Bronchial epithelial cell (primary cell): ENCODE measurements around the gene GALNT18. TPM values are rescaled to one million over a fixed set of nuclear protein-coding genes. Genes with fewer than 3 reads are reported as not detected.

Source experiments
- DNase-seq: peaks from one replicate; pipeline ENCODE4 v3.0.0-alpha.2; 2010; ENCODE audit warnings: low read depth
- FAIRE-seq: peaks from 2 replicates; lab custom pipeline; 2011; peaks lifted over from hg19 to GRCh38; lab: Jason Lieb, UNC
- H3K27me3 ChIP-seq: 2 replicates; pipeline ENCODE4 v1.5.1; 2011; ENCODE audit warnings: low read length; ENCODE audit not compliant: control insufficient read depth, insufficient read depth
- H3K36me3 ChIP-seq: 2 replicates; pipeline ENCODE4 v1.5.1; 2011; ENCODE audit warnings: low read length; ENCODE audit not compliant: control insufficient read depth, insufficient read depth
- H3K4me3 ChIP-seq: 2 replicates; pipeline ENCODE4 v1.5.1; 2011; ENCODE audit warnings: mild to moderate bottlenecking, low read depth, low read length, control low read depth
- CTCF ChIP-seq: IDR thresholded peaks from 2 replicates; pipeline ENCODE4 v1.5.1; 2011; ENCODE audit warnings: mild to moderate bottlenecking, moderate library complexity, low read length, control low read depth, inconsistent platforms; ENCODE audit not compliant: insufficient read depth, severe bottlenecking
- total RNA-seq: library from RNA; depleted of rRNA; stranded (reverse); fragments of >200 nt; gene quantifications from 2 replicates; pipeline ENCODE4 v1.2.1, GENCODE V29; 2014

The GALNT18 gene
- total RNA-seq, 1 donor from 2014 or later = 26.1 TPM

GRCh38 chr11:11667056-11667455 lies 45.3 kb upstream of the GALNT18 start:
- Histone ChIP-seq H3K27me3 (peaks cover 4% of the 10 kb centered on the region), H3K4me3 (no peak overlapping the region), H3K36me3 (no peaks in the 10 kb centered on the region)
- FAIRE-seq (no peak), DNase-seq (no peak)
- TF ChIP-seq CTCF = no peak

GRCh38 chr11:11665407-11665806 lies 43.6 kb upstream of the GALNT18 start:
- TF ChIP-seq CTCF = no peak
- FAIRE-seq (no peak), DNase-seq (no peak)
- Histone ChIP-seq H3K36me3 (no peaks in the 10 kb centered on the region), H3K4me3 (no peak overlapping the region), H3K27me3 (peaks cover 4% of the 10 kb centered on the region)

GRCh38 chr11:11663907-11664306 lies 42.1 kb upstream of the GALNT18 start:
- Histone ChIP-seq H3K4me3 (no peak overlapping the region), H3K27me3 (peaks cover 4% of the 10 kb centered on the region), H3K36me3 (no peaks in the 10 kb centered on the region)
- DNase-seq = no peak
- no peak for TF ChIP-seq CTCF
- FAIRE-seq = no peak

GRCh38 chr11:11662578-11662977 lies 40.8 kb upstream of the GALNT18 start:
- Histone ChIP-seq H3K36me3 (no peaks in the 10 kb centered on the region), H3K4me3 (no peak overlapping the region), H3K27me3 (peaks cover 2% of the 10 kb centered on the region)
- DNase-seq = no peak
- no peak for FAIRE-seq
- TF ChIP-seq CTCF = no peak

GRCh38 chr11:11661326-11662040 lies 39.7 kb upstream of the GALNT18 start:
- DNase-seq (no peak), FAIRE-seq (no peak)
- no peak for TF ChIP-seq CTCF
- no peaks in the 10 kb centered on the region for H3K36me3 ChIP-seq
- H3K27me3 ChIP-seq = peaks cover 3% of the 10 kb centered on the region
- H3K4me3 ChIP-seq = no peak overlapping the region

- H3K36me3 ChIP-seq = no peaks in the 10 kb centered on the region
- no peak overlapping the region for H3K4me3 ChIP-seq
- H3K27me3 ChIP-seq = peaks cover 3% of the 10 kb centered on the region
- DNase-seq = no peak
- no peak for FAIRE-seq
- no peak for TF ChIP-seq CTCF
These were observed 38.5 kb upstream of the GALNT18 start for GRCh38 chr11:11660363-11660740.
